IPS-NIHi11 (cell line): ENCODE results near the gene COPA.

ENCODE experiments used
- DNase-seq: peaks from one replicate; pipeline ENCODE4 v3.0.0; 2012; ENCODE audit warnings: mixed read lengths, low spot score

Gene COPA

DNA sequence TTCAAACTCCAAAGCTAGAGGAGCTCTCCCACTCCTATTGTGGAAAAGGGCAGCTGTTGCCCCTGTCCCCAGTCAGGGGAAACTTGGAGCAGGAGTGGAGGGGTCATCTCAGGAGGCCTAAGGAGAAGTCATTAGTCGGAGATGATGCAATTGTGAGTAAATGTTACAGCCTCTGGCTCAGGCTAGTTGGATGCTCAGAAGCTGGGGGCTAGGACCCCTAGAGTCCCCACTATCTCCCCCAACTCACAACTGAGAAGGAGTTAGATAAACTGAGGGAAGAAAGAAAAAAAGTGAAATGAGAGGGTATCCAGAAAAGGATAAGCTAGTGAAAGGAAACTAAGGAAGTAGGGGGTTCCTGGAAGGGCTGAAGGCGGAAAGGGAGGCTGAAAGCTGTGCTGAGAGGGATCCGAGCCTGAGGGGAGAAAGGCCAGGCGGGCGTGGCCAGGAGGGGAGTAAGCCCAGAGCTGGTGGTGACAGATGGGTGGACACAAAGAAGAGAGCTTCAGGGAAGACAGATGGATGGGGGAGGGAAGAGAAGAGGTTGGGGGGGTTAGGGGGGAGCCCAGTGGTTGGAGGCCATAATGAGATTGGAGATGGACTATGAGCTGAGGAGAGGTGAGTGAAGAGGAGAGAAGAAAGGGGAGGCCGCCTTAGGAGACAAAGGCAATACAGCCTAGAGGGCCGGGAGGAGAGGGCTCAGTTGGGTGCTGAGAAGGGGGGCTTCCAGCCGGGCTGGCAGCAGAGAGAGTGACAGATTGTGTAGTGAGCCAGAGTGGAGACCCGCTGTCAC lies 19.3 kb upstream of the COPA start:
- peak; percentile 46 for DNase-seq

DNA sequence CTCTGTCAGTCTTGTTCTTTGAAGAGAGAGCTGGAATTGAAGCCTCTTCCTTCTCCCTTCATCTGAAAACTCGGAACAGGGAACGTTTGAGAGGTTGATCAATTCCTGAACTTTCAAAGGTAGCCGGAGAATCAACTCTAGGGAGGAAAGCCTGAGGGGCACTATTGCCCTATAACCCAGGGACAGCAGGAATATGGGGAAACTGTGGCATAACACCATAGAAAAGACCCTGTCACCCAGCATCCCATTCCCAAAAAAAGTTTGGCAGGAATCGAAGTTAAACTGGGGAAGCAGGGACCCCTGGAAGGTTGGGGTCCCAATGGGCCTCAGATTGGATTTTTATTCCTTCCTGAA lies 18.7 kb upstream of the COPA start:
- DNase-seq: no peak

DNA sequence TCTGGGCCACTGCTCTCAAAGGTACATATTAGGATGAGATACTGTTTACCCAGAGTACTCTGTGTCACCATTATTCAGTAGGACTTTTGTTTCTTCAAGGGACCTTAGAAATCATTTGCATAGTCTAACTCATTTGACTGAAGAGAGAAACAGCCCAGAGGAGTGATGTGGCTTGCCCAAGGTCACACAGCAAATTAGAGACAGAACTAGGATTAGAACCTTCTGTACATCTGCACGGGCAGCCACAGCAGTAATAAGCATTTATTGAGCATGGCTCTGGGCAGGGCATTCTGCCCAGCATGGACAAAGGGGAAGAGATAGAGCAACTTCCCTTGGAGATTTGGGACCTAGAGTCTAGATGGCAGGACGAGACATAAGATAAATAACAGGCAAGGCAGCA lies 18.1 kb upstream of the COPA start:
- DNase-seq: no peak

DNA sequence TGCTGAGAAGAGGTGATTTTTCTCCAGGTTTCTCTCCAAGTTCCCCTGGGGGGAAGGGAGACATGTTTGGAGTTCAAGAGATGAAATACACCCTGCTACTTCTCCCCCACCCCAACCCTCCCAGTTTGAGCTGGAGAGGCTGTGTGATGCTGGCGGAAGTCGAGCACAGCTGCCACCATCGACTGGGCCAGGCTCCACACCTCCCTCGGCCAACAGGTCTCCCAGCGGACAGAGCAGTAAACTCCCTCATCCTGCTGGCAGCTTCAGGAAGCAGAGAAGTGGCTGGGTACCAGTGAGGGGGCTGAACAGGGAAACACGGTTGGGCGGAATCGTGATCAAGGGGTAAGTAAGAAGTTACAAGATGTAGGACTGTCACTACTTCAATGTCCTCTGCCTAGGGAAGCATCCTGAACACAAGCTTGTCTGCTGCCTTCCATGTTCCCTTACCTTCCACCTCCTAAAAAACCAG lies 17.2 kb upstream of the COPA start:
- DNase-seq: no peak

DNA sequence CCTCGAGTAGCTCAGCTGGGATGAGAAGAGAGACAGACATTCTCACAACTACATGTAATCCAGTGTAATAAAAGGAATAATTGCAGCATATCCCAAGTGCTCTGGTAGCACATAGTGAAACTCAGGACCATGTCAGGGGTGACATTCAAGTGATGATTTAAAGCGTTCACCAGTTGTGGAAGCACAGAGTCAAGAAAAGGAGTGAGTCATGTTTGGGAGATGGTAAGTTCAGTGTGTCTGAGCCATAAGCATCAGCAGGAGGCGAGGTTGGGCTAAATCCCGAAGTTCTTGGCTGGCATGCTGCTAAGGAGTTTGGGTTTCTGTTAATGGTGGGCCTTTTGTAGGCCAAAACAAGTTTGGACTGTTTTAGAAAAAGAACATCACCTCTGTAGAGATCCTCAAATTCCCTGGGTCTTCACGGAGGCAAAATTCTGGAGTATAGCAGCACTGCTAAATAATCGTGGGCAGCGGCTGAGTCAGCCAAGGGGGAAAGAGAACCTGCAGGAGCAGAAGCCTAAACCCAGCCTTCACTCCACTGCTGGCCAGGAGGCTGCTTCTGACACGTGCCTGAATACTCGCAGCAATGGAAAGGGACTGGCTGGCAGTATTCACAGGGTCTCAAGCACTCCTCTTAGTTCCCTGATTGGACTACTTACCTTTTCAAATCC lies 16.6 kb upstream of the COPA start:
- no peak for DNase-seq

DNA sequence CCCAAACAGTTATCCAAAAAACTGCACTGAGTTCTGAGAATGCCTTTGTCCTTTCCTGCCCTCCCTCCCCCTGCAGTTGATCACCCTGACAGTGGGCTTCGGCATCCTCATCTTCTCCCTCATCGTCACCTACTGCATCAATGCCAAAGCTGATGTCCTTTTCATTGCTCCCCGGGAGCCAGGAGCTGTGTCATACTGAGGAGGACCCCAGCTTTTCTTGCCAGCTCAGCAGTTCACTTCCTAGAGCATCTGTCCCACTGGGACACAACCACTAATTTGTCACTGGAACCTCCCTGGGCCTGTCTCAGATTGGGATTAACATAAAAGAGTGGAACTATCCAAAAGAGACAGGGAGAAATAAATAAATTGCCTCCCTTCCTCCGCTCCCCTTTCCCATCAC lies 15.0 kb upstream of the COPA start:
- no peak for DNase-seq

DNA sequence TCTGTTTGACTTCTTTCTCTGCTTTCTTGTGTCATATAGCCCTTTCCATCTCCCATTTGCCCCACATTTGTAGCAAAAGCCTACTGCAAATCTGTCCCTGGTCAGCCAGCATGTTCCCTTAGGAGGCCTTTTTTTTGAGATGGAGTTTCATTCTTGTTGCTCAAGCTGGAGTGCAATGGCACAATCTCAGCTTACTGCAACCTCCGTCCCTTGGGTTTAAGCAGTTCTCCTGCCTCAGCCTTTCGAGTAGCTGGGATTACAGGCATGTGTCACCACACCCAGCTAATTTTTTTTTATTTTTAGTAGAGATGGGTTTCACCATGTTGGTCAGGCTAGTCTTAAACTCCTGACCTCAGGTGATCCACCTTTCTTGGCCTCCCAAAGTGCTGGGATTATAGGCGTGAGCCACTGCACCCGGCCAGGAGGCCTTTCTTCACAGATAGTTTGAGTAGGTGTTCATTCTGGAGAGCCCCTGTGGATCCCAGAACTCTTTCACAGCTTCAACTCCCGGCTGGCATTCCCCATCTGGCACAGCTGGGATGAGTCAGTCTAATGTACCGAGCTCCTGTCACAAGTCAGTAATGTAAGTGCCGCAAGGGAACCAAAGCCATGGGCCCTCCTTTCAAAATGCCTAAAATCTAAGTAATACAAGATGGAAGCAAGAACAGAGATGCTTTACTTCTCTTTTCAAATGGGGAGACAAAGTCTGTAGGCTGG lies 14.4 kb upstream of the COPA start:
- no peak for DNase-seq

DNA sequence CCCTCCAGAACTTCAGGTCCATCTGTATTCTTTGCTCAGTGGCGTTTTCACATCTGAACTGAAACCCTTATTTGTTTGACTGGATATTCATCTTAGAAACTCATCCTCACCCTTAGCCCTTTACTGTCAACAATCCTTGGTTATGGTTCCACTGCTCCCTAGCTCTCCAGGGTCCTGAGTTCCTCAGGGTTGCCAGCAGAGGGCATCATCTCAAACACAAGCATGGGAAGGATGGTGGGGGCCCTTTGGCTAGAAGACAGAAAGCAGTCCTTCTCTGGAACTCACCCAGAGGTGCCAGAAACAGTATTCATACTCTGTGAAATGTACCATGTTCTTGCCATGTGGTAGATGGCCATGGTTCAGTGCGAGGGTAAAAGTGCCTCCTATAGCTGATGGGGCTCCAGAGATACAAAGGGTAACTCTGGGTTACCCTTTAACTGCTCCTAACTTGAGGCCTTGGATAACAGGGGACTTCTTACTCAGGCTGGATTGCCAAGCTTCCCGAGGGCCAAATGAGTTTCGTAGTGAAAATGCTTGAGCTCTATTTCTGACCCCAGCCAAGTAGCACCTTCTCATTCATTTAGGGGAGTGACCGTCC lies 11.4 kb upstream of the COPA start:
- peak; percentile 73 for DNase-seq

DNA sequence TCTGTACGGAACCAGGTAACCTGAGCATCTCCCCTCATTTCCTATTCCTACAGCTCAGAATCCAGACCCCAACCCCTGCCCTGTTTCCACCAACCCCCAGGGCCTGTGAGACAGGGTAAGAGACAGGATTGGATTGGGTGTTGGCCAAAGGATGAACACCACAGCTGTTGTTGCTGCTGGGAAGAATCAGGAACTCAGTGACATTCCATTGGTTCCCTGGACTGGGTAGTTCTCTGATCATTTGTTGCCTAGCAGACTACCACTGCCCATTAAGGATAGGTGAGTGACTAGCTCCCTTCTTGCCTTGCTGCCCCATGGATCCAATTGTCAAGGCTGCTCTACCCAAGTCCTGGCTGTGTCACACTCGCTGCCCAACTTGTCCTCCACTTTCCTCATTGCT lies 10.2 kb upstream of the COPA start:
- DNase-seq: no peak

DNA sequence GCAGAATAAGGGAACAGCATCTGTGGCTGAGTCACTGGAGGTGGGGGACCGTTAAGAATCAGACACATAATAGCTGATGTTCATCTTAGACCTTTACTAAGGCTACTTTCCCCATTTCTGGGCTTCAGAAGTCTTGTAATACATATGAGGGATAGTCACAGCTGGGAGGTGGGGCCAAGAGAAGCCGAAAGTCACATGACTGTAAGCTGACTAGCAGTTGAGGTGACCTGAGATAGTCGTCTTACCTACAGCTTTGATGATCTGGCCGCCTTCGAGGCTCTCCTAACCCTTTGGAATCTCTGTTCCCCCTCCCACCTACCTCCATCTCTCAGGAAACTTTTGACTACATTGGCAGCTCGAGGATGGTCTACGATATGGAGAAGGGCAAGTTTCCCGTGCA lies 9.5 kb upstream of the COPA start:
- DNase-seq: no peak

DNA sequence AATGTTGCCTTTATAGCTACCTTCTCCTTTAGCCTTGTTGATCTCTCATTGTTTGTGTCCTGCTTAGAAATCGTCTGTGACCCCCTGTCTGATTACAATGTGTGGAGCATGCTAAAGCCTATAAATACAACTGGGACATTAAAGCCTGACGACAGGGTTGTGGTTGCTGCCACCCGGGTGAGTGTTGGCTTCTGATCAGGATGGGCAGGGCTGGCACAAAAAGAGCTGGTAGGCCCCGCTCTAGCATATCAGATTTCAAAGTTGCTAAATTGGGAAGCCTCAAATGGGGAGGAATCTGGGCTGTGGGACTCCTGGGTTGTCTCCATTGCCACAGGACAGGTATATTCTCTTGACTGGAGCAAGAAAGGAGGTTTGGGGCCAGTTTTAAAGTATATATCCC lies 8.6 kb upstream of the COPA start:
- DNase-seq: no peak

DNA sequence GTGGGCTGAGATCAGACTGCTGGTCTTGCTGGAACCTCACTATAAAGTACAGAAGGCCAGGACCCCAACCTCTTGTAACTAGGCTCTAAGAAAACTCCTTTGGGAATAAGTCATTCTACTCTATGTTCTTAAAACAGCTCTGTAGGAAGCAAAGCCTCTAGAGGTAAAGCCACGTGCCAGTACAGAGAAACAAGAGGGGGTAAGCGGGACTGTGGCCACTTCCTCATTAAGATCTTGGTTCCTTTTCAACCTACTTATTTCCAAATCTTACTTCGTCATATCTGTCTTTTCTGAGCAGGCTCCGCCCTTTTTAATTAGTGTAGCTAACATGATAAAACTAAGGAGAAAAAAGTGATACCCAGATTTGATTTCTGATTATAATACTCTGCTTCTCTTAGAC lies 3.9 kb upstream of the COPA start:
- DNase-seq: no peak

DNA sequence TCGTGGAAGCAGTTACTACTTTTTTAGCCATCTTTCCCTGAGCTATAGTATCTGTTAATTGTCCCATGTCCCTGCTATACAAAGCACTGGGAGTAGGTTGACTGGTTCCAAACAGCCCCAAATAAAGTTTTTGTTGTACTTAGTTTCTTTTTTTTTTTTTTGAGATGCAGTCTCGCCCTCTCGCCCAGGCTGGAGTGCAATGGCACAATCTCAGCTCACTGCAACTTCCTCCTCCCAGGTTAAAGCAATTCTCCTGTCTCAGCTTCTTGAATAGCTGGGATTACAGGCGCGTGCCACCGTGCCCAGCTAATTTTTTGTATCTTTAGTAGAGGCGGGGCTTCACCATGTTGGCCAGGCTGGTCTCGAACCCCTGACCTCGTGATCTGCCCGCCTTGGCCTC lies 3.4 kb upstream of the COPA start:
- DNase-seq: no peak

DNA sequence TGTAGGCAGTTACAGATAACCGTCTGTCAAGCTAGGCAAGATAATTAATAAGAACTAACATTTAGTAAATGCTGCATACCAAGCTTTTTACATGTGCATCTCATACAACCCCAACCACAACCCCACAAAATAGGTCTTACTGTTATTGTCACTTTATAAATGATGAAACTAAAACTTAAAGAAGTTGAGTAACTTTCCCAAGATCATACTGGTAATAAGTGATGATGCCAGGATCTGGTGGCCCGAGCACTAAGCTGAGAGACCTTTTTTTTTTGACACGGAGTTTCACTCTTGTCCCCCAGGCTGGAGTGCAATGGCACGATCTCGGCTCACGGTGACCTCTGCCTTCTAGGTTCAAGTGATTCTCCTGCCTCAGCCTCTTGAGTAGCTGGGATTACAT lies 1.9 kb upstream of the COPA start:
- DNase-seq: no peak

DNA sequence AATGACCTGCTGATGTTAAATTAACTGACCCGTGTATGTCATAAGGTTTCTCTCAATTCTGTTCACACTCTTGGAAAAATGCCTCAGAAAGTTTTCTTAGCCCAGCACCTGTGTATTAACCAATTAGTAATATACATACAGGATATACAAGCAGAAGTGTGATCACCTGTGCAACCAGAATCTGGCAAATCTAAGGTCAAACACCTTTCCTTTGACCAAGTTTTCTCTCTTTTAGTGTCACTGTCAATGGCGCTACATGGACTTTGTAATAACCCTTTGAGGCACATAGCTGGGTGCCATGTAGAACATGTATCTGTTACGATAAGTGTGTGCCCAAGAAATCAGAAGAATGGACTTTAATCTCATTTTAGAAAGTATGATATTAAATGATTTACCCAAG lies 1.2 kb upstream of the COPA start:
- no peak for DNase-seq

DNA sequence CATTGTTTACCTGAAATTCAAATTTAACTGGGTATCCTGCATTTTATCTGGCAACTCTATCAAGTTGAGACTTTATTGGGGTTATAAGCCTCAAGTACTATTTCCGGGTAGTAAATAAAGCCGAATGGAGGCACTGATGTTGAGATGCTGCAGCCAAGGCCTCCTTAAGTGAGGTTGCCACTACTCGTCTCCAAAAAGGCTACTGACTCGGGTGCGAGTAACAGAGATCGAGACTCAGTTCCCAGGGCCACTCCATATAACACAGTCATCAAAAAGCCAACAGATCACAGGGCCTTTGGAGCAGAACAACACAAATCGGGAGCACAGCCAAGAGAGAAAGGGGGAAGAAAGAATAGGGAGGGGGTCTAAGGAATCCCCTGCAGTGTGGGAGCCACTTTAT lies 524 bp downstream of the COPA start:
- DNase-seq: no peak

DNA sequence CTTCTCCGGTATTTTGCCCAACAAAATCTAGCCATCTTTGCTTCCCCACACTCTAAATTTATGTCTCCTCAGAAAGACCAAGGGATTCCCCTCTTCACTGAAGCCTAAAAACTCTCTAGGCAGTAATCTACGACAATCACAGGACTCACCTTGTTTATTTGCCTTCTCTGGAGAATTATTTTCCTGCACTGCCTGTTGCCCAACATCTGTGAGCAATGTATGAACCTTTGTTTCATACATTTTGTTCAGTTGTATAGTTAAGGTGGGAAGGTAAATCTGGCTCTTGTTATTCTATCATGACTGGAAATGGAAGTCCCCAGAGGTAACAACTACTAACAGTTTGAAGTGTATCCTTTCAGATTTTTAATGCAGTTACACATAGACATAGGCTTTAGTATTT lies 2.2 kb downstream of the COPA start:
- no peak for DNase-seq

DNA sequence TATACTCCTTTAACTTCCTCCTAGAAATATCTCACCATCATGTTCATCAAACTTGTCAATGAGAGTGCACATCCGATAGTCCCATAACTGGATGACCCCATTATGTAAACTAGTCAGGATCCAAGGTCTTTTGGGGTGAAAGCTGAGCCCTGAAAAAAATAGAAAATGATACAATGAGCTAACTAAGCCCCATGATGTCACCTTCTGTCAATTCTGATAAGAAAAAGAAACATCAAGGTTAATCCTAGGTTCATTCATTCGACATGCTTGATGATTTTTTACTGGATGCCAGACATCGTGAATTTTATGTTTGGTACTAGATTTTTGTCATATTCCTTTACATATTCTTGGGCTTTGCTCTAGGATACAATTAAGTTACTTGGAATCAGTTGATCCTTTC lies 2.9 kb downstream of the COPA start:
- no peak for DNase-seq

DNA sequence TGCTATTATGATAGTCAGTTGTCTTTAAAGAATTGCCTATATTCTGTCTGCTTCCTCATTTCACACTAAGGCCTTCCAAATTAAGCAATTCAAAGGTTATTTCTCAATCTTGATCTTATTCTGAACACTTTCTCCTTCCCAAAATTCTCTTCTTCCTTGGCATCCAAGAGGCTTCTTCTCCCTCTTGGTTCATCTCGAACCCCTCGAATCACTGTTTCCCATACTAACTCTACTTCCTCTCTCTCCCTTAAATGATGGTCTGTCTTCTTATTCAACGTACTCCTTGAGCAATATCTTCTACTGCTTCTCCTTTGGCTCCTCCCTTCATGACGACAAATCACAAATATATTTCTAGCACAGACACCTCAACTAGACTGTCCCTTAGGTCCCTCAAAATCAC lies 4.5 kb downstream of the COPA start:
- no peak for DNase-seq

DNA sequence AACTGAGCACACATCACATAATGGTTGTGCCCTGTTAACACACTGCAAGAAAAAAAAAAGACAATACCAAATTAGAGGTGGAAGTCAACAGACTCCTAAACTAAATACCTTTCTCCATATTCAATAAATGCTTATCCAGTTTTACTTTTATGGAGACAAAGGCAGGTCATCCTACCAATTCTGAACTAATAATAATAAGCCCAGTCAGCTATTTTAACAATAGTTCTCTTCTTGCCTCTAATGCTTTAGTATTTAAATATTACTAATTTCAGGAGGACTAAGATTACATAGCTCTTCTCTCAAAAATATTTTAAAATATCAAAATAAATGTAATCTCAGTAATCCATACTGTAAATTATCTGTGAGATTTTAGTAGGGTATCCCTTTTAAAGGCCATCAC lies 10.5 kb downstream of the COPA start:
- DNase-seq: no peak

DNA sequence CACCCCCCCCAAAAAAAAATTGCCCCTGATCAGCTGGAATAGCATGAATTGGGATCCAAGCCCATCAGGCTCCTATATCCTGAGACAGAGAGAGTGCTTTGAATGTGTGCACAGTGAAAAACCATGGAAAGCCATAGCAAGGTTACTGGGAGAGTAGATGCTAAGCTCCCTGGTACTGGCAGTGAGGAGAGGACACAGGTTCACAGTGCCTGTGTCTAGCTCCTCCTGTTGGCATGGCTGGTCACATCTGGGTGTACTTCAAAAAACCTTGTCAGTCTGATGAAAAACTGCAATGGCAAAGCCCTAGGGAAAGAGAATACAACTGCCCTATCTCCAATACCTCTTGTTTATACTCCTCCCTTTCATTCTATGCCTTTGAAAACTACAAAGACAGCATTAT lies 12.9 kb downstream of the COPA start:
- DNase-seq: no peak

DNA sequence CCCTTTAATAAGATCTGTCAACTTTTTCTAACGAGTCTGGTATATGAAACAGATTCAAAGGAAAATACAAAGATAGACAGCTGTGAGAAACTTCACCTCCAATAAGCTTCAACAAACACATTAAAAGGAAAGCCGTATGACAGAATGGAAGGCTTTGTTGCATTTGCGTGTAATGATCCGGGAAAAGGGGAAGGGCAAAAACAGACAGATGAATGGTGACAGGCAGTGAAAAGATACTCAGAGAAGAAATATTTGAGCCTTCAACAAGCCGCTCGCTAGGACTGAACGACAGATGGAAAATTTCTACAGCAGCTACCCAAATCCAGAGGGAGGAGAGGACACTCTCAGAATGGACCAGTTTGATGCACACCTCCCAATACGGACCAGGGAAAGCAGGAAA lies 14.9 kb downstream of the COPA start:
- DNase-seq: no peak

DNA sequence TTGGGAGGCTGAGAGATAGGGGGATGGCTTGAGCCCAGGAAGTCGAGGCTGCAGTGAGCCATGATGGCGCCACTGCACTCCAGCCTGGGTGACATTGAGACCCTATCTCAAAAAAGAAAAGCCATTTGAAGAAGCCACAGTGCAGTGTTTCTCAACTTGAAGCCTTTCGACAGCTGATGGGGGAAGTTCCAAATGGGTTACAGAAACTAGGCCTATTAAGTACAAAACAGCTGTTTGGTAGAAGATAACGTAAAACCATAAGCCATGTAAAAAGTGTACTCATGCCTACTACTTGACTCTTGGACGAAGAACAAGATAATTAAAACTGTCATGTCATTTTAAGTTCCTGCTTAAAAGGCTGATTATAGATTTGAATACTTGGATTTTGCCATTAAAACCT lies 16.6 kb downstream of the COPA start:
- no peak for DNase-seq
